Stomach (tissue), 4 donors: ENCODE data around the gene SCFD2.

Source experiments
- POLR2AphosphoS5 ChIP-seq, 3 donors: sonication (generic); formaldehyde crosslinking; IDR thresholded peaks; one replicate each; pipeline ENCODE4 v1.6.1; 2016; ENCODE audit warnings: antibody characterized with exemption in 3 of 3
- TF ChIP-seq, protein P1 (sequence below), 7 experiments: fragments of 450-650 bp in 4 of 7; fragments of 200-600 bp in 3 of 7; sonication (generic) in 3 of 7; IDR thresholded peaks; one replicate each; pipeline ENCODE4 v1.5.1; 2016 to 2019; ENCODE audit warnings: antibody characterized with exemption in 7 of 7, control low read depth in 2 of 7, mild to moderate bottlenecking in 1 of 7

DNA sequence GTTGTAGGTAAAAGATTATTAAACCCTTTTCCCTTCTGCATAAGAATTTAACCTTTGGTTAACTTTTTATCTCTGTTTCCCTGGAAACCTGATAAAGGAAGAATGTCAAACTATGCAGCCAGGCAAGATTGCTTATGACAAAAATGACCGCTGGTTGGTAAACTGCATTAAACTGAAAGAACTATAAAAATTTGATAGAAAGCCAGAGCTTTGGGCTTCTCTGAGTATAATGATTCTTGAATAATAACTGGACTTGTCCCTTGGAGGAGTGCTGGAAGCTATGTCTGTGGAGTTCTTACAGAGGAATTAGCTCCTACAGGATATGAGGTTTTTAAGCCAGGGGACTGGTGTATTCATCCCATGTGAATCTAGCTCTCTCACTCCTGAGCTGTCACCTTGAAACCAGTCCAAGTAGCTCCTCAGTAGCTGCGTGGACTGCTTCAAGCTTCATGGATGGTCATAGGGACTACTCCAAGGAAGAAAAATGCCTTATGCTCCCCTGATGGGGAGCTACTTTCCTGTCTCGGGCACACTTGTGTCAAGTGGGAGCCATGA, 451.7 kb downstream of the SCFD2 start:
- TF ChIP-seq, protein P1, sequence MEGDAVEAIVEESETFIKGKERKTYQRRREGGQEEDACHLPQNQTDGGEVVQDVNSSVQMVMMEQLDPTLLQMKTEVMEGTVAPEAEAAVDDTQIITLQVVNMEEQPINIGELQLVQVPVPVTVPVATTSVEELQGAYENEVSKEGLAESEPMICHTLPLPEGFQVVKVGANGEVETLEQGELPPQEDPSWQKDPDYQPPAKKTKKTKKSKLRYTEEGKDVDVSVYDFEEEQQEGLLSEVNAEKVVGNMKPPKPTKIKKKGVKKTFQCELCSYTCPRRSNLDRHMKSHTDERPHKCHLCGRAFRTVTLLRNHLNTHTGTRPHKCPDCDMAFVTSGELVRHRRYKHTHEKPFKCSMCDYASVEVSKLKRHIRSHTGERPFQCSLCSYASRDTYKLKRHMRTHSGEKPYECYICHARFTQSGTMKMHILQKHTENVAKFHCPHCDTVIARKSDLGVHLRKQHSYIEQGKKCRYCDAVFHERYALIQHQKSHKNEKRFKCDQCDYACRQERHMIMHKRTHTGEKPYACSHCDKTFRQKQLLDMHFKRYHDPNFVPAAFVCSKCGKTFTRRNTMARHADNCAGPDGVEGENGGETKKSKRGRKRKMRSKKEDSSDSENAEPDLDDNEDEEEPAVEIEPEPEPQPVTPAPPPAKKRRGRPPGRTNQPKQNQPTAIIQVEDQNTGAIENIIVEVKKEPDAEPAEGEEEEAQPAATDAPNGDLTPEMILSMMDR (IDR thresholded peaks at IDR 0.05): no peak
- peak in 2 of 3 donors; percentile 6 to 30 for TF ChIP-seq POLR2AphosphoS5 (IDR thresholded peaks at IDR 0.05)
